GM18861 (cell line): ENCODE data around the gene HIPK1.
"Not testable (repeated sequence)": the region's sequence is repeated elsewhere in the genome, so short reads cannot be mapped to it uniquely, and the experiment has no call there.

Experiments used
- ATAC-seq: cut with Tn5 transposase; IDR thresholded peaks from one replicate; pipeline ENCODE4 v1.9.1; 2021; ENCODE audit not compliant: unreplicated experiment

Gene HIPK1

DNA sequence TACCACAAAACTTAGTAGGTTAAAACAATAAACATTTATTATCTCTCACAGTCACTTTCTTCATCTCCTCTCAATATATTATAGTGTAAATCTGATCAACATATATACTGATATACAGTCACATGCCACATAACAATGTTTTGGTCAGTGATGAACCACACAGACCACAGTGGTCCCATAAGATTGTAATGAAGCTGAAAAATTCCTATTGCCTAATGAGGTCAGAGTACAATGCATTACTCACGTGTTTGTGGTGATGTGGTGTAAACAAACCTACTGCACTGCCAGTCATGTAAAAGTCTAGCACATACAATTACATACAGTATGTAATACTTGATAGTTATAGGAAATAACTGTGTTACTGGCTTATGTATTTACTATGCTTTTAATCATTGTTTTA is 80.3 kb downstream of the HIPK1 start:
- ATAC-seq = no peak

GRCh38 chr1:114010433-114011184 is 81.5 kb downstream of the HIPK1 start:
- ATAC-seq = no peak

DNA sequence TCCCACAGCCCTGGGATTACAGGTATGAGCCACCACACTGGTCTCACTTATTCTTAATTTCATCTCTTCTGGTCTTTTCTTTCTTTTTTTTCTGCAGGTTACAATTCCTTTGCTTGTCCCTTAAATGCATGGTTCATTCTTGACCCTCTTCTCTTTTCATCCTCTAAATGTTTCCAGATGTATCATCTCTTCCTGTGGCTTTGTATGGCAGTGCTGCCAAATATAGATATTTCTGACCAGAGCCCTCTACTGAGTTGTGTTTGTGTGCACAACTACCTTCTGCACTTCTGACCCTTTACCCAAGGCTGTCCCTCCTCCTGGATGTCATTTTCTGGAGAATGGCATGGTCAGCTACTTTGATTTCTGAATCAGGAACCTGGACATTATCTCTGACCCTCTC is 82.7 kb downstream of the HIPK1 start:
- no peak for ATAC-seq

DNA sequence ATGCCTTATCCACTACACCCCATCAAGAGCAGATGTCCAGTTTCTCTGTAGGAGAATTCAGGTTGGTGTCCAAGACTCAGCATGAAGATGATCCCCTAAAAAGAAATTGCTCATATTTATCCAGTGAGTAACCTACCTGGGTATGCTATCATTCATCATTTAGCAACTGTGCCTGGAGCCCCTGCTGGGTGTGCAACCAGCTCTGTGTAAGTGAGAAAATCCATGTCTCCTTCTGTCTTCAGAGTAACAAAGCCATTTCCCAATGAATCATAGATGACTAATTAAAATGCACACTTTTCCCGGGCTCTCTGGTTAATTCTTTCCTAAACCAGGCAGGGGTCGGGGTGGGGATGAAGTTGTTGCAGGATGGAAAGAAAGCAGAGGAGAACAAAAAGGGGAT is 86.0 kb downstream of the HIPK1 start:
- no peak for ATAC-seq

DNA sequence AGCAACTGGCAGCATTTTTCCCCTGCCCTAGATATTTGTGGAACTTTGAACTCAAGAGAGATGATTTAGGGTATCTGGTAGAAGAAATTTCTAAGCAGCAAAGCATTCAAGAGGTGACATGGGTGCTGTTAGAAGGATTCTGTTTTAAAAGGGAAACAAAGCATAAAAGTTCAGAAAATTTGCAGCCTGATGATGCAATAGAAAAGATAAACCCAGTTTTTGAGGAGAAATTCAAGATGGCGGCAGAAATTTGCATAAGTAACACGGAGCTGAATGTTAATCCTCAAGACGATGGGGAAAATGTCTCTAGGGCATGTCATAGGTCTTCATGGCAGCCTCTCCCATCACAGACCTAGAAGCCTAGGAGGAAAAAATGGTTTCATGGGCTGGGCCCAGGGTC is 90.6 kb downstream of the HIPK1 start:
- ATAC-seq = not testable (repeated sequence)

DNA sequence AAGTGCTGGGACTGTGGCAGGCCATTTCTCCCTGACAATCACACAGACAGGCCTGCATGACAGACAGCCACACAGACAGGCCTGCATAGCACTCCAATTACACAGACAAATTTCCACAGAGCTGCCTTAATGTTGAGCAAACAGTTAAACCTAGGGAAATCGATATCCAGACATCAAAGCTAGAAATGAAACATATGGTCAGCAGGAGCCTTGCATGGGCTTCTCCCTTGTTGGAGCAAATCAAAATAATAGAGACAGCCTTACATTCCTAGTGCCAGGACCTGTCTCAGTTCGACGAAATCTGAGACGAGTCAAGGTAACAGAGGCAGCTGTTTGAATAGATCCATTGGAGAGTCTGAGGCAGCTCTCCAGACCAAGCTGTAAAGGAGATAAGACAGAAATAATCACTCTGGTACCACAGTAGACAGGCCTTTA is 92.6 kb downstream of the HIPK1 start:
- no peak for ATAC-seq

DNA sequence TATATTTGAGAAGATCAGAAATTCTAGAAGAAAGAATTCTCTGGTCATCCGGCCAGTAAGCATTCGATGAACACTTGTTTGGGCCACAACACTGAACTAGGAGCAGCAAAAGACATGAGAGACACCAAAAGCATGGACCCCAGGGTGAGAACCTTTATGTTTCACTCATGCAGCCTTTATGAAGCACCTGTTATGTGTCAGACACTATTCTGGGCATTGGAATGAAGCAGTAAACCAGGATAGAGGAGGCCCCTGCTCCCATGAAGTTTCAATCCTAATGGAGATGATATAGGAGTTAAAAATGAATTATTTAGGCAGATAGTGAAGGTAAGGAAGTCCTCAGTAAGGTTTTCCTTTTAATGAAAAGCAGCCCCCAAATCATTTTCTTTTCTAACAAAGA is 93.8 kb downstream of the HIPK1 start:
- ATAC-seq = no peak

DNA sequence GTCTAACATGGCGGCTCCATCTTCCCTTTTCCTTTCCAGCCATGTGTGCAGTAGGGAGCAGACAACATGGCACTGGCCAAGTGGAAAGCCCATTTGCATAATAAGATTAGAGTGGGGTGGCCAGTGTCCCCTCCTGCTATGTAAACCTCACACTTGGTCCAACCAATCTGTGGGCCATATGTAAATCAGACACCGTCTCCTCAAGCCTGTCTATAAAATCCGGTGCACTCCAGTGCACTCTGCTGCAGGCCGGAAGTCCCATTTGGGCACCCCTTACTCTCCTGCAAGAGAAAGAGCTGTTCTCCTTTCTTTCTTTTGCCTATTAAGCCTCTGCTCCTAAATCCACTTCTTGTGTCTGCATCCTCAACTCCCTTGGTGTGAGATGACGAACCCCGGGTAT is 94.3 kb downstream of the HIPK1 start:
- no peak for ATAC-seq

DNA sequence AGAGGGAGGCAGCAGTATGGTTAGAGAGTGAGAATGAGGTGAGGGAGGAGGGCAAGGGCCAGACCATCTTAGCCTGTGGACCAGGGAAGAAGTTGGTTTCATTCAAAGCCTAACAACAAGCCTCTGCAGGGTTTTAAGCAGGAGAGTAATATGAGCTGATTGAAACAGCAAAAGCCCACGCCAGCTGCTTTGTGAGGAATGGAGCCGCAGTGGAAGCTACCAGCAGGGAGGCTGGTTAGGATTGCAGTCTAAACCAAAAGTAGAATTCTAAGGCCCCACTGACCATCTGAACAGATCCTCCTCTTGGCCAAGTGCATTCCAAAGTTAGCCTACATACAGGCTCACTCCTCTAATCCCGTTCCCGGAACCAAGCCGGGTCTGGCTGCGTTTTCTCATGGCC is 94.9 kb downstream of the HIPK1 start:
- ATAC-seq = no peak

- ATAC-seq = no peak
Observed at GRCh38 chr1:114025609-114026401, 96.7 kb downstream of the HIPK1 start.

DNA sequence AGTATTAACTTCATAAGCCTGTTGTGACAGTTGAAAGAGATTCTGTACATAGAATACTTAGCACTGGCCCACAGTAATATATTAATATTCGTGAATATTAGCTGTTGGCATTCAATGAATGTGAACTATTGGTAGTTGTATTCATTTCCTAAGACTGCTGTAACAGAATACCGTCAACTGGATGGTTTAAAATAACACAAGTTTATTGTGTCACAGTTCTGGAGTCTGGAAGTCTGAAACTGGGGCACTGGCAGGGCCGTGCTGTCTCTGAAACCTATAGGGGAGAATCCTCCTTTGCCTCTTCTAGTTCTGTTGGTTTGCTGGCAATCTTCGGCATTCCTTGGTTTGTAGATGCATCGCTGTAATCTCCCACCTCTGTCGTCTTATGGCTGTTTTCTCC is 97.7 kb downstream of the HIPK1 start:
- no peak for ATAC-seq
